HG02610 (cell line): ENCODE measurements around the gene SRP68.

Source experiments
- ATAC-seq: cut with Tn5 transposase; IDR thresholded peaks from one replicate; pipeline ENCODE4 v1.9.1; 2021; ENCODE audit warnings: mild to moderate bottlenecking, moderate library complexity; ENCODE audit not compliant: unreplicated experiment

Gene SRP68

DNA sequence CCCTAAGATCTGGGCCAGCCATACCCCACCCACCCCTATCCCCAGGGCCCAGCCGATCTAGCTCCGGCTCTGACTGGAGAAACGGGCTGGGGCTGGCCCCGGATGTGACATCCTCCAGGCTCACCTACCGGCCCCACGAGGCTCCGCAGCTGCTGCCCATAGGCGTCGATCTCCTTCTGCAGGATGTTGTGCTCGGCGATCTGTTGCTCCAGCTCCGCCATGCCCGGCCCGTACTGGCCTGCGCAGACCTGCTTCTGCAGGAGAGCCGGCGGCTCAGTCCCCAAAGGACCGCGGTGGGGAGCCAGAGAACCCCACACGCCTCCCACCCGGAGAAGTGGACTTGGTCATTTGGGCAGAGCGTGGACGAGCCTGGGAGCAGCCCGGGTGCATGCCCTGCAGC is 50.0 kb downstream of the SRP68 start:
- no peak for ATAC-seq

DNA sequence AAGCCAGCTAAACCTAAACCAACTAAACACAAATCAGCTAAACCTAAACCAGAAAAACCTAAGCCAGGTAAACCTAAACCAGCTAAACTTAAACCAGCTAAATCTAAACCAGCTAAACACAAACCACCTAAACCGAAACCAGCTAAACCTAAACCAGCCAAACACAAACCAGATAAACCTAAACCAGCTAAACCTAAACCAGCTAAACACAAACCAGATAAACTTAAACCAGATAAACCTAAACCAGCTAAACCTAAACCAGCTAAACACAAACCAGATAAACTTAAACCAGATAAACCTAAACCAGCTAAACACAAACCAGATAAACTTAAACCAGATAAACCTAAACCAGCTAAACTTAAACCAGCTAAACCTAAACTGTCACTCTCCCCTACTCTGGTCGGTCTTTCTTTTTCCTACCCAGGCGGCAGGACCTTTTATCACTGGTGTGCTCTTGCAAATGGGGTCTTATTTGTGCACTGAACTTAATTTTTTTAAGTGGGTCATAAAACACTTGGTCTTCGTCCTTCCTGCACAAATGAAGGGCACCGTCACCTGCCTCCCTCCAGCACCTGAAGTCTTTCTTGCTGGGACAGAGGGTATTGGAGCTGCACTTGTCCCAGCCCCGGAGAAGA is 52.4 kb downstream of the SRP68 start:
- ATAC-seq: no peak

DNA sequence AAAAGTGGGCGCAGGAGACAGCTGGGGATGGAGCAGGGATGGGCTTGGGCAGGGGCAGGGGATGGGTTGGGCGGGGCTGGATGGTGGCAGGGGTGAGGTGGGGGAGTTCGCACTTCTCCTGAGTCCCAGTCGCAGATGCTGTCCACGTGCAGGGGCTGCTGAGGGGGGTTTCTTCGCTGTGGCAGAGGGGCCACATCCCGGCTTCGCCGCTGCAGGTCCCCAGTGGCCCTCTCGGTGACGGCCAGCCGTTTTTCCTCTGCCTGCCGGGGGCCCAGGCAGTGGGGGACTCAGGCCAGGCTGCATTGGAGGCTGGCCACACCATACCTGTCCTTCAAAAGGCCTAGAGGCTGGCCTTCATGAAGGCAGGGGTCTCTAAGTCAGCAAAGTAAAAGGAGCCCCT is 53.5 kb downstream of the SRP68 start:
- no peak for ATAC-seq

DNA sequence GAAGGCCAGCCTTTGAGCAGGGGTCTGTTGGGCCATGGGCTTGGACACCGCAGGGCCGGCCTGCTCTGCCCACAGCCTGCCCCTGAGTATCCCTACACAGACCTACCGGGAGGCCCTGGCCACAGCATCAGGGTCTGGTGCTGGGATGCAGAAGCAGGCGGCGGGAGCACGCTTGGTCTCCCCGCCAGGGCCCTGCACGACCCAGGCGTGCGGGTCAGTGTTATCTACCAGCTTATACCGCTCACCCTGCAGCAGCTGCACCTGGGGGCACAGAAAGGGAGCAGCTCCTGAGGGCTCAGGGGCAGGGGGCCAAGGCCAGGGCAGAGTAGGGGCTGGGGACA is 54.0 kb downstream of the SRP68 start:
- no peak for ATAC-seq

DNA sequence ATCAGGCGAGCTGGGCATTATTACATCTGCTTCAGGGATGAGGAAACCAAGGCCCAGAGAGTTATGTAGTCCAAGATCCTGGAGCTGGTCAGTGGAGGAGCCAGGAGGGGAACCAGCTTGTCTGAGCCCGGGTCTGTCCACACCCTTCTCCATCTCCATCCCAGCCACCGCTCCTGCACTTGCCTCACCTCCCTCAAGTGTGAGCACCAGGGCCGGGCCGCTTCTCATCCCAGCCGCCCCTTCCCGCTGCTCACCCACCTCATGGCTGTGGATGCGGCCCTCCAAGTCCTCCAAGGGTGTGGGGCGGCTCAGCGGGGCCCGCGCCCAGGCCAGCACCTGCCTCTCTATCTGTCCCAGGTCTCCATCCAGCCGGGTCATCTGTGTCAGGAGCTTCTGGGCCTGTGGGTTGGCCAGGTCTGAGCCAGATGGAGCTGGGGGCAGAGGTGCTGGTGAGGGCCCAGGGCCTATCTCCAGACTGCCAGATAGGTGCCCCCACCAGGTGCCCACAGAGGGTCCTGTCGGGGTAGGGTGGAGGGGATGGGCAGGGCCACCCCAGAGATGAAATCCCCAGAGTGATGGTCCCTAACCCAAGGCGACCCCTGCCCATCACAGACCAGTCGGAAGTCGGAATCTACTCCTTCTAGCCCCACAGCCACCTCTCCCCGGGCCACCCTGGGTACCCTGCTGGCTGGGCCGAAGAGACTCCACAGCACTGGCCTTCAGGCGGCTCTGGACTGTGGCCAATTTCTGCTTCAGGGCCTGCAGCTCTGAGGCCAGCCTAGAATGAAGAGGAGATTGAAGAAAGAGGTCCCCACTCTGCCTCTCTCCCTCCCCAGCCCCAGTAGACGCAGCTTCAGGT is 54.6 kb downstream of the SRP68 start:
- no peak for ATAC-seq

DNA sequence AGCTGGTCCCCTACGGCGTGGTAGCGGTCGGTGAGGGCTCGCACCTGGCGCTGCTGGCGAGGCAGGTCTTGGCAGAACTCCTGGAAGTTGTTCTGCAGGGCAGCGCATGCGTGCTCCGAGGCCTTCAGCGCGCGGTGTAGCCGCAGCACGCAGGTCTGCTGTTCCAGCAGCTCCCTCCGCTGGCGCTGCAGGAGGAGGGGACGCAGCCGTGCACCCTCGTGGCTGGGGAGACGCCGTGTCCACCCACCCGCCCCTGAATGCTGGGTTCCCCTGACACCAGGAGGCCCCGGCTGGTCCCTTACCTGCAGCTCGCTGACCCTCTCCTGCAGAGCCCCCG is 57.4 kb downstream of the SRP68 start:
- ATAC-seq: no peak

DNA sequence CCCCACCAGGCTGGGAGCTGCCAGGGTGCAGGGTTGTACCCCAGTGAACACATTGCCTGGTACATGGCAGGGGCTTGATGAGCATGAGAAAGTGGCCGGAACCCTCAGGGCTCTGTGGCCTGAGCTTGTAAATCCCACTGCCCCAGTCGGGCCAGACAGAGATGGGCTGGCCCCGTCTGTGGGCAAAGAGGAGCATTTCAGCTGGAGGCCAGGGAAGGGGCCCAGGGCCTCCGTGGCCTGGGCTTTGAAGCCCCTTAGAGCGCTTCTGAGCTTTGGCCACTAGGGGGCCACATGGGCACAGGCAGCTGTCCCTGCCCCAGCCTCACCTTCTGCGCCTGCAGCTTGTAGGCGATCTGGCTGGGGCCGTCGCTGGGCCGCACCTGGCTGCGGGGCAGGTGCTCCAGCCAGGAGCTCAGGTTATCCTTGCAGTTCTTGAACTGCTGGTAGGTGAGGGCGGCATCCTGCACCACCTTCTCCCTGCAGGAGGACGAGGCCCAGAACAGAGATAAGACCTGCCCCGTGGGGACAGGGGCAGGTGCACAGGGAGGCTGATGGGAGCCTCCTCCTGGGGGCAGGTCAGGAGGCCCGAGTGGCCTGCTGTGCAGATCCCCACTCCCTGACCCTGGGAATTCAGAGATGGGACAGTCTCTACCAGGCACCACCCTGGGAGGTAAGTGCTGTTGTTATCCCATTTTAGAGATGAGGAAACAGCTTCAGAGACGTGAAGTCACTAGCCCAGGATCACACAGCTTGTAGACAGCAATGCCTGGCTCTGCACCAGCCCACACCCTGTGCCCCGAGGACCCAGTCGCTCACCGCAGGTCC is 58.0 kb downstream of the SRP68 start:
- ATAC-seq: no peak

DNA sequence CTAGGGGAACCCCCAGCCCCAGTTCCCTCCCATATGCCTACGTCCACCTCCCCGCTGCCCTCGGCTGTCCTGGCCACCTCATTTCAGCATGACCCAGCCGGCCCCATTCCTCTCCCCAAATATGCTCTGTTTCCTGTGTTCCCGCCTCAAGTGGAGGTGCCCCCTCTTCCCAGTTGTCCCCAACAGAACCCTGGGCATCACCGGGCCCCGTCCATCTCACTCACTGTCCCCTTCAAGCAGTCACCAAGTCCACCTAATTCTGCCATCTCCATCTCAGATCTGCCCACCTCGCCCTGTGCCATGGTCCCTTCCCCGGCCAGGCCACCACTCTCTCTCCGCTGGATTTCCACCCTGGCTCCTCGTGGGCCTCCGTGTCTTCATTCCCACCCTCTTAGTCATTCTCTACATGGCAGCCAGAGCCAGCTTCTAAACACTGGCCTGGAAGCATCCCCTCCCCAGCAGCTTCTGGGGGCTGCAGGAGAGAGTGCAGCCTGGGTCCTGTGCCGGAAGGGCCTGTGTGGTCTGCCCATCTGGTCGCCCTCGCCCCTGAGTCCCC is 58.9 kb downstream of the SRP68 start:
- ATAC-seq: no peak

DNA sequence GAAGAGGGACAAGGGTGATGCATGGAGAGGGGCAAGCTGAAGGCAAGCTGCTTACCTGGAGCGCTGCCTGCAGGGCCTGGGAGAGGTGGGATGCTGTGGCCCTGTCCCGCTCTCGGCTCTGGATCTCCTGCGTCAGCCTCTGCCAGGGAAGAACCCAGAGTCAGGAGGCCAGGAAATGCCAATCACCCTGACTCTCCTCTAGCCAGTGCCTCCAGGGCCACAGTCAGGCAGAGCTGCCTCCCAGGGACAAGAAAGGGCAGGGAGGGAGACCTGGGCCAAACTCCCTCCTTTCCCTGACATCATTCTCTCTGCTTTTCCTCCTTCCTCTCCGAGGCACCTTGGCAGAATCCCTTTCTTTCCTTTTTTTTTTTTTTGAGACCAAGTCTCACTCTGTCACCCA is 60.4 kb downstream of the SRP68 start:
- no peak for ATAC-seq

DNA sequence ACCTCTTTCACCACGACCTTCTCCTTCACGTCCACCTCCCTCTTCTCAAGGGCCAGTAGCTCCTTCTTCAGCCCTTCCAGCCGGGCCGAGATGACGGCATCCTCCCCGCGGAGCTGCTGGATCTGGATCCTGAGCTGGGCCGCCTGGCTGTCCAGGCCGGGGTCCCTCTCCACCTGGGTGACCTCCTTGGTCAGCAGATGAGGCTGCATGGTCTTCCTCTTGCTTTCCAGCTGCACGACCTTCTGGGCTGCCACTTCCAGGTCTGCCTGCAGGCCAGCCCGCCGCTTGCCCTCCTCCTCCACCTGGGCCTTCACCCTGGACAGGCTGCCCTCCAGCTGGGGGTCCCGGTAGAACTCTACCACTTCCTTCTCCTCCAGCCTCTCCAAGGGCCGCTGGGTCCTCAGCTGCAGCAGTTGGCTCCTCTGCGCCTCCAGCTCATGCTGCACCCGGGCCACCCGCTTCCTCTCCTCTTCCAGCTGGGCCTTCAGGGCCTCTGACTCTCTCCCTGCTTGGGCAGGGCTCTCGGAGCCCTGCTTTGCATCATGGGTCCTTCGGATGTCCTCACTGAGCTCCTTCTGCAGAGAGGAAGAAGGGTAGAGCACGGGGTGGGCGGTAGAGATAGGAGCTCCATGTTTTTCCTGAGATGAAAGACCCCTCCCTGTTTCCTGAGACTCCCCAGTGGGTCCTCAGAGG is 62.2 kb downstream of the SRP68 start:
- no peak for ATAC-seq

DNA sequence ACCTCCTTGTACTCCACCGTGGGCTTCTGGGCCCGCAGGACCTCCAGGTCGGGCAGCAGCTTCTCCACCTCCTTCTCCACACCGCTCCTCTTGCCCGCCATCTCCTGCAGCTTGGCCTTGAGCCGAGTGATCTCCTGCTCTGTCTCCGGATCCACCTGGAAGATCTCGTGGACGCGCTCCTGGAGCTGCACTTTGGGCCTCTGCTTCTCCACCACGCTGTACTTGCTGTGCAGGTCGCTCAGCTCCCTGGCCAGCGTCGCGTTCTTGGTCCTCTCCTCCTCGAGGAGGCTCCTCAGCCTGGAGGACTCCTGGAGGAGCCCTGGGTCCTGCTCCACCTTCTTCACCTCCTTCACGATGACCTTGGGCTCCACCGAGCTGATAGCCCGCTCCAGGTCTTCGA is 62.9 kb downstream of the SRP68 start:
- no peak for ATAC-seq

DNA sequence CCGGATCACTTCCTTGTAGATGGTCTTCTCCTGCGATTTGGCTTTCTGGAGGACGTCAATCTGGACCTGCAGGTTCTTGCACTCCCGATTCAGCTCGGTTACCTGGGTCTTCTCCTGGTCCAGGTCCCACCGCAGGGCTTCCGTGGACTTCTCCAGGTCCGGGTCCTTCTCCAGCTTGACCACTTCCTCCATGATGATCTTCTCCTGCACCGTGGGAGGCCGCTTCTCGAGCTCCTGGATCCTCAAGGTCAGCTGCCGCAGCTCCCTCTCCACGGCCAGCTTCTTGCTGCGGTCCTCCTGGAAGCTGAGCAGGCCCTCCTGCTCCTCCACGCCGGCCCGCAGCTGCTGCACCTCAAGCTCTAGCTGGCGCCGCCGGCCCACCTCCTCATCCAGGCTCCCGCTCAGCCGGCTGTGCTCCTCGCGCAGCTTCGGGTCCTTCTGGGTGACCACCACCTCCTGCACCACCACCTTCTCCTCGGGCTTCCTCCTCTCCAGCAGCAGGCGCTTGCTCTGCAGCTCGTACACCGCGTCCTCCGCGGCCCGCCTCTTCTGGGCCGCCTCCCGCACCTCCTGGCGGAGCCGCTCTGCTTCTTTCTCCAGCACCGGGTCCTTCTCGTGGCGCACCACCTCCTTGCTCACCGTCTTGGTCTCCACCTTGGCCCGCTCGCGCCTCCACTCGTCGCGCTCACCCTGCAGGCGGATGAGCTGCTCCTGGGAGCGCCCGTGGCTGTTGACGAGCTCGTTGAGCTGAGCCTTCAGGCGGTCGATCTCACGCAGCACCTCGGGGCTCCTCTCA is 63.5 kb downstream of the SRP68 start:
- ATAC-seq: no peak

DNA sequence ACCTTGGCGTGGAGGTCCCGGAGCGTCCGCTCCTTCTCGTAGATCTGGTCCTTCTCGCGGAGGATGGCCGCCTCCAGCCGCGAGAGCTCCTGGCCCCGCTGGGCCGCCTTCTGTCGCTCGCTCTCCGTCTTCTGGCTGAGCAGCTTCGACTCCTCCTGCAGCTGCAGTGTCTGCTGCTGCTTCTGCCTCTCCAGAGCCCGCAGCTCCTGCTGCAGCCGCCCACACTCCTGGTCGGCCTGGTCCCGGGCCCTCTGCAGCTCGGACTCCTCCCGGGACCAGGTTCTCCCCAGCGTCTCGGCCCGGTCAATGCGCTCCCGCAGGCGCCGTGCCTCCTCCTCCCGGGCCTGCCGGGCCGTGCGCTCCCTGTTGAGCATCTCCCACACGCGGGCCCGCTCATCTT is 64.1 kb downstream of the SRP68 start:
- ATAC-seq: no peak

DNA sequence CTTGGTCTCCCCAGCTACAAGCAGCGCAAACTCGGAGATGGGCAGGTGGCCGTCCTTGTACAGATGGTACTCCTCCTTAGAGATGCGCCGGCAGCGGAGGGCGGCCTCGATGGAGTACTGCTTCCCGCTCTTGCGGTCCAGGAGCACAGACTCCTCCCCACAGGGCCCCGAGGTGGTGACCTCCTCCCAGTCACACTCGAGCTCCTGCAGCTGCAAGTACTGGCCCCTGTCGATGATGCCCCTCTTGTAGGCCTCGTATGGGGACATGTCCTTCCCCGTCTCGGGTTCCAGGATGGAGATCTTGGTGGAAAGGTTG is 64.5 kb downstream of the SRP68 start:
- no peak for ATAC-seq

DNA sequence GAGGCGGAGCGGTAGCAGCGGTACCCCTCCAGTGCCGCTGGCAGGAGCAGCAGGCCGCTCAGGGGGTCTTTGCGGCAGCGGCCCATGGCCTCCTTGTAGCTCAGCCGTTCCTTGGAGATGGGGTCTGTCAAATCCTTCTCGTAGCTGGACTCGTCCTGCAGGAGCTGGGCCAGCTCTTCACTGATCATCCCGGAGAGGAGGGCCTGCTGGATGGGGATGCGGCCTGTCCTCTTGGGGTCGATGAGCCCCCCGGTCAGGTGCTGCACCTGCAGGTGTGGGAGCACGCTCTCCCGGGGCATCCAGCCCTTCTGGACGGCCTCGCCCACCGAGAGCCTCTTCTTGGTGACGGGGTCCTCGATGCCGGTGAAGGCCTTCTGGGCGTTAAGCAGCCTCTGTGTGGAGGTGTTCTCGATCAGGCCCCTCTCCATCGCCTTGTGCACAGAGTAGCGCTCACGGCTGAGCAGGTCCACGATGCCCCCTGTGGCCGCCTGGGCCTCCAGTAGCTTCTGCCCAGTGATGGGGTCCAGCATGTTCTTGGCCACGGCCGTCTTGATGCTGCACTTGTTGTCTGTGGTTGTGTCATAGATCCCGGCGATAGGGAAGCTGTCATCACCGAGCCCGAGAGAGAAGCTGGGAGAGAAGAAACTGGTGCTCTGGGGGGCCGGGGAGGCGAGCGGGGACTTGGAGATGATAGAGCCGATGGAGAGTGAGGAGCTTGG is 65.0 kb downstream of the SRP68 start:
- no peak for ATAC-seq

DNA sequence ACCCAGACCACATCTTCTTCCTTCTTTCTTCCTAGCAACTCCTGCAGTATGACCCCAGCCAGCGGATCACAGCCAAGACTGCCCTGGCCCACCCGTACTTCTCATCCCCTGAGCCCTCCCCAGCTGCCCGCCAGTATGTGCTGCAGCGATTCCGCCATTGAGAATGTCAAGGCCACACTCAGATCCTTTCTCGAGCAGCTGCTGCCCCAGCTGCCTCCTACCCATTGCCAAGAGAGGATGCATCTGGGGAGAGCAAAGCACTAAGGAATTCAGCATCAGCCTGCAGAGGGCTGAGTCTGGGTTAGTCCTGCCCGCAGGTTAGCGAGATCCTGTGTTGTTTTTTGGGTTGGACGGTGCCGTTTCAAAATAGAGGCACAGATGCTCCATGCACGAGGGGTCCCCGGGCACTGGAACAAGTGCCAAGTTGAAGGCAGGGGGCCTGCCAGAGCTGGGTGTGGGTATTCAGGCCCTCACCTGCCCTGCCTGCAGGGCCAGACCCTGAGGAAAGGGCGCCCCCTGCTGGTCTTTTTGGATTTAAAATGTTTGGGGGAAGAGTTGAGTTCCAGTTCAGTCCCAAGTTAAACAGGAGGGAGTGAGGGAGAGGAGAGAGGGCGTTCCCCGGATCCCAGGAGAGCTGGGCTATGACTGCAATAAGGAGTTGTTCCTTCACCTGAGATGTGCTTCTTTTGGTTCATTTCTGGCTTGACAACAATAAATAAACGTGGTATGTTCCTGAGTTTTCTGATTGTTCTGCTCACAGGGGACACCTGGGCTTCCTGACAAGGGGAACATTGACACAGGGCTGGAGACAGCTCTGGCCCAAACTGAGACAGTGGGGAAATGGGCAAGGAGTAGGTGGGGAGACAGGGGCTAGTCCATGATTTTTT is 66.8 kb downstream of the SRP68 start:
- ATAC-seq: no peak

DNA sequence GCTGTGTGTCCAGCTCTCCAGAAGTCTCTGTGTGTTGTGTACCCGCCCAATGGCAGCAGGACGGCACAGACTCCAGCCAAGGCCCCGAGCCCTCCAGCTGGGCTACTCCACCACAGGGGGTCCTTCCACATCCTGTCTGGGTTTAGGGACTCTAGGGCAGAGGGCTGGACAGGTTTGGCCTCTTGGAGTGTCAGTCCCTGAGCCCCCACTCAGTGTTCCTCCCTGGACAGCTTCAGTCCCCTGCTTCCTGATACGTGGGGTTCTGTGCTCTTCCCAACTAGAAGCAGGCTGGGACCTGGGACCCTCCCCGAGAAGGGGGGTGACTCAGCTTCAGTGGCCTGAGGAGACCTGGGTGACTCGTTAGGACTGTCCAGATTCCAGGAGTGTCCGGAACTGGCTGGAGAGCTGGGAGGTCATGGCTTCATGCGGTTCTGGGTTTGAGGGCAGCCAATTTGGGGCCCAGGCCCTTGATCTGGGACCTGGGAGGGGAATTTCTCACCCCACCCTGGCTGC is 67.5 kb downstream of the SRP68 start:
- ATAC-seq: no peak

DNA sequence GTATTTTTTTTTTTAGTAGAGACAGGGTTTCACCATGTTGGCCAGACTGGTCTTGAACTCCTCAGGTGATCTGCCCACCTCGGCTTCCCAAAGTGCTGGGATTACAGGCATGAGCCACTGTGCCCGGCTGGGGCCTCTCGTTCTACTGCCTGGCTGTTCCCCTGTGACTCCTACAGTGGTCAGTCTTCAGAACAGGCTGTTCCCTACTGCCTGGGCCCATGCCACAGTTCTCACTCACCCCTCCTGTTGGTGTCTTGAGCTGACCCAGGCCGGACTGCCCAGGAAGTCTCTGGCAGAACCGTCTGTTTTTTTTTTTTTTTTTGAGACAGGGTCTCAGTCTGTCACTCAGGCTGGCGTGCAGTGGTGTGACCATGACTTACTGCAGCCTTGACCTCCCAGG is 68.4 kb downstream of the SRP68 start:
- ATAC-seq: no peak

DNA sequence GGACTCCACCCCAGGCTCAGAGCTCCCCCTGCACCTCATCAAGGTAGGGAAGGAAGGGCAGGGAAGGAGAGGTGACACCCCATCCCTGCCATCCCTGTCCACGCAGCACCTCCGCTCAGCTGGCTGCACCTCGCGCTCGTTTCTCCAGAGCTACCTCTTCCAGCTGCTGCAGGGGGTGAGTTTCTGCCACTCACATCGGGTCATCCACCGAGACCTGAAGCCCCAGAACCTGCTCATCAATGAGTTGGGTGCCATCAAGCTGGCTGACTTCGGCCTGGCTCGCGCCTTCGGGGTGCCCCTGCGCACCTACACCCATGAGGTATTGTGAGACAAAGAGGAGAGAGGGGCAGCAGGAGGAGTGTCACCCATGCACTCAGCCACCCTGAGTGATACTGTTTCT is 70.2 kb downstream of the SRP68 start:
- ATAC-seq: no peak
